Tibial nerve (tissue), 3 donors: ENCODE measurements around the gene CAP1.

Source experiments
- CTCF ChIP-seq, 5 experiments: fragments of 200-600 bp in 3 of 5; fragments of 450-650 bp in 2 of 5; sonication (generic) in 3 of 5; IDR thresholded peaks; one replicate each; pipeline ENCODE4 v1.5.1; 2016 to 2019; ENCODE audit warnings: antibody characterized with exemption in 5 of 5, mild to moderate bottlenecking in 3 of 5, moderate library complexity in 2 of 5
- POLR2A ChIP-seq, 2 donors: fragments of 450-650 bp; IDR thresholded peaks; one replicate each; pipeline ENCODE4 v1.6.1; 2017; ENCODE audit warnings: antibody characterized with exemption in 2 of 2, mild to moderate bottlenecking in 2 of 2, moderate library complexity in 2 of 2

GRCh38 chr1:40120128-40120527 lies 79.6 kb downstream of the CAP1 start:
- no peak for TF ChIP-seq CTCF (IDR thresholded peaks at IDR 0.05)
- TF ChIP-seq POLR2A (IDR thresholded peaks at IDR 0.05) = no peak
